H9 (cell line): ENCODE data around the gene KSR1. TPM values are rescaled to one million over a fixed set of nuclear protein-coding genes. Genes with fewer than 3 reads are reported as not detected.

Experiments used
- DNase-seq: peaks from one replicate; pipeline ENCODE4 v3.0.0-alpha.2; 2017
- H2AFZ ChIP-seq: one replicate; pipeline ENCODE4 v1.6.1; 2013; ENCODE audit warnings: mild to moderate bottlenecking, low read length, control low read depth, moderate library complexity
- H2AK5ac ChIP-seq: 2 replicates; pipeline ENCODE4 v1.6.1; 2013; ENCODE audit warnings: low read length, control low read depth, mixed read lengths; ENCODE audit not compliant: insufficient read length
- H2BK120ac ChIP-seq: one replicate; pipeline ENCODE4 v1.6.1; 2013; ENCODE audit warnings: low read depth, mild to moderate bottlenecking, low read length, control low read depth, inconsistent platforms; ENCODE audit not compliant: poor library complexity, severe bottlenecking
- H2BK12ac ChIP-seq: 2 replicates; pipeline ENCODE4 v1.6.1; 2013; ENCODE audit warnings: low read length, control low read depth, mixed read lengths, low read depth; ENCODE audit not compliant: insufficient read length
- H2BK15ac ChIP-seq: 2 replicates; pipeline ENCODE4 v1.6.1; 2013; ENCODE audit warnings: low read depth, low read length, control low read depth
- H2BK20ac ChIP-seq: one replicate; pipeline ENCODE4 v1.6.1; 2013; ENCODE audit warnings: low read depth, mild to moderate bottlenecking, low read length, control low read depth, inconsistent platforms; ENCODE audit not compliant: poor library complexity, severe bottlenecking
- H2BK5ac ChIP-seq: 2 replicates; pipeline ENCODE4 v1.6.1; 2013; ENCODE audit warnings: low read length, control low read depth, mixed read lengths; ENCODE audit not compliant: insufficient read length
- H3K14ac ChIP-seq: 2 replicates; pipeline ENCODE4 v1.6.1; 2013; ENCODE audit warnings: low read length, control low read depth; ENCODE audit not compliant: insufficient read depth
- H3K18ac ChIP-seq: 2 replicates; pipeline ENCODE4 v1.6.1; 2013; ENCODE audit warnings: low read depth, mild to moderate bottlenecking, mixed read lengths, low read length, control low read depth; ENCODE audit not compliant: insufficient read length
- H3K23ac ChIP-seq: 2 replicates; pipeline ENCODE4 v1.6.1; 2013; ENCODE audit warnings: low read length, control low read depth, mixed read lengths, low read depth; ENCODE audit not compliant: insufficient read length
- H3K23me2 ChIP-seq: 2 replicates; pipeline ENCODE4 v1.6.1; 2013; ENCODE audit warnings: low read depth, mild to moderate bottlenecking, mixed read lengths, low read length, control low read depth; ENCODE audit not compliant: insufficient read length, poor library complexity, severe bottlenecking
- H3K27ac ChIP-seq: 2 replicates; pipeline ENCODE4 v1.5.1; 2013; ENCODE audit warnings: low read length, control low read depth, mixed read lengths, low read depth; ENCODE audit not compliant: insufficient read length
- H3K27me3 ChIP-seq: 2 replicates; pipeline ENCODE4 v1.6.1; 2013; ENCODE audit warnings: low read length, control low read depth, inconsistent platforms; ENCODE audit not compliant: insufficient read depth
- H3K4ac ChIP-seq: 2 replicates; pipeline ENCODE4 v1.6.1; 2013; ENCODE audit warnings: low read depth, mild to moderate bottlenecking, control low read depth, inconsistent platforms, low read length, moderate library complexity
- H3K4me1 ChIP-seq: 2 replicates; pipeline ENCODE4 v1.6.1; 2013; ENCODE audit warnings: low read length, control low read depth, inconsistent platforms; ENCODE audit not compliant: insufficient read depth
- H3K4me2 ChIP-seq: 2 replicates; pipeline ENCODE4 v1.6.1; 2013; ENCODE audit warnings: low read length, control low read depth, mixed read lengths; ENCODE audit not compliant: insufficient read length, insufficient read depth
- H3K56ac ChIP-seq: 2 replicates; pipeline ENCODE4 v1.6.1; 2013; ENCODE audit warnings: low read depth, mild to moderate bottlenecking, mixed read lengths, low read length, control low read depth; ENCODE audit not compliant: insufficient read length
- H3K79me1 ChIP-seq: 2 replicates; pipeline ENCODE4 v1.6.1; 2013; ENCODE audit warnings: low read depth, mild to moderate bottlenecking, moderate library complexity, low read length, control low read depth, inconsistent platforms; ENCODE audit not compliant: insufficient read depth, poor library complexity, severe bottlenecking
- H3K79me2 ChIP-seq: 2 replicates; pipeline ENCODE4 v1.6.1; 2013; ENCODE audit warnings: low read length, control low read depth, inconsistent platforms; ENCODE audit not compliant: insufficient read depth
- H3K9ac ChIP-seq: 2 replicates; pipeline ENCODE4 v1.6.1; 2013; ENCODE audit warnings: low read length, control low read depth, mixed read lengths; ENCODE audit not compliant: insufficient read length; ENCODE audit errors: extremely low read depth
- H3K9me3 ChIP-seq: one replicate; pipeline ENCODE4 v1.6.1; 2013; ENCODE audit warnings: low read depth, low read length, inconsistent platforms; ENCODE audit not compliant: control insufficient read depth
- H3T11ph ChIP-seq: one replicate; pipeline ENCODE4 v1.6.1; 2013; ENCODE audit warnings: mild to moderate bottlenecking, low read length, control low read depth, inconsistent platforms
- H4K20me1 ChIP-seq: one replicate; pipeline ENCODE4 v1.6.1; 2013; ENCODE audit not compliant: control insufficient read depth, insufficient read length, insufficient read depth
- H4K5ac ChIP-seq: 2 replicates; pipeline ENCODE4 v1.6.1; 2013; ENCODE audit warnings: low read depth, mild to moderate bottlenecking, mixed read lengths, low read length, control low read depth; ENCODE audit not compliant: insufficient read length
- H4K8ac ChIP-seq: replicated peaks from 2 replicates; pipeline ENCODE4 v1.6.1; 2013; ENCODE audit warnings: low read length, control low read depth, mixed read lengths, low read depth; ENCODE audit not compliant: insufficient read length
- H4K91ac ChIP-seq: 2 replicates; pipeline ENCODE4 v1.6.1; 2013; ENCODE audit warnings: low read depth, mild to moderate bottlenecking, moderate library complexity, mixed read lengths, low read length, control low read depth; ENCODE audit not compliant: insufficient read length
- H3K27ac Mint-ChIP-seq, 3 experiments: 2 replicates in 2 of 3; 3 replicates in 1 of 3; pipeline ENCODE4 v1.8.0; 2020 to 2021; ENCODE audit warnings: mixed read lengths in 3 of 3, mild to moderate bottlenecking in 1 of 3, moderate library complexity in 1 of 3
- H3K27me3 Mint-ChIP-seq: 2 replicates; pipeline ENCODE4 v1.8.0; 2021; ENCODE audit warnings: low read depth, mild to moderate bottlenecking, moderate library complexity, mixed read lengths
- H3K36me3 Mint-ChIP-seq, 3 experiments: 2 replicates in 2 of 3; 3 replicates in 1 of 3; pipeline ENCODE4 v1.8.0; 2020 to 2021; ENCODE audit warnings: low read depth in 3 of 3, mixed read lengths in 3 of 3; ENCODE audit not compliant: insufficient read depth in 1 of 3
- H3K4me1 Mint-ChIP-seq, 2 experiments: 2 replicates each; pipeline ENCODE4 v1.8.0; 2020; ENCODE audit warnings: mixed read lengths in 2 of 2
- H3K4me3 Mint-ChIP-seq, 2 experiments: 2 replicates in 1 of 2; 3 replicates in 1 of 2; pipeline ENCODE4 v1.8.0; 2020 to 2021; ENCODE audit warnings: mild to moderate bottlenecking in 2 of 2, mixed read lengths in 2 of 2, moderate library complexity in 1 of 2
- H3K9me3 Mint-ChIP-seq, 2 experiments: 2 replicates in 1 of 2; 3 replicates in 1 of 2; pipeline ENCODE4 v1.8.0; 2020; ENCODE audit warnings: mild to moderate bottlenecking in 2 of 2, mixed read lengths in 2 of 2, moderate library complexity in 1 of 2
- CTCF ChIP-seq: fragments of 200-600 bp; sonication (generic); conservative IDR thresholded peaks from 3 replicates; pipeline ENCODE4 v1.8.0; 2021; ENCODE audit warnings: antibody characterized with exemption, mild to moderate bottlenecking
- WGBS: extraction: QIAGEN DNeasy Blood & Tissue Kit; methylation state at CpG from one replicate; pipeline ENCODE4 v1.1.7; 2013; ENCODE audit warnings: missing lambda C conversion rate, low lambda C conversion rate, mixed read lengths; ENCODE audit not compliant: insufficient read length; ENCODE audit errors: extremely low coverage; 5-methylcytosine and 5-hydroxymethylcytosine counted together
- total RNA-seq: library from RNA; stranded (reverse); gene quantifications from 2 replicates; pipeline ENCODE4 v1.2.1, GENCODE V29; 2021

Gene KSR1
- total RNA-seq, 1 experiment from 2014 or later = 44.9 TPM

- no peak overlapping the region for H2AFZ ChIP-seq
- H2BK5ac ChIP-seq = no peak overlapping the region
- H3K18ac ChIP-seq = no peak overlapping the region
- no peak overlapping the region for H3K9ac ChIP-seq
- no peaks in the 10 kb centered on the region for H3K79me1 ChIP-seq
- Mint-ChIP-seq H3K36me3 (no peaks in the 10 kb centered on the region), H3K4me1 (no peaks in the 10 kb centered on the region), H3K9me3 (no peaks in the 10 kb centered on the region; a peak in 1 of 5 replicates), H3K4me3 (no peak overlapping the region), H3K27ac (no peak overlapping the region), H3K27me3 (peaks cover 1% of the 10 kb centered on the region)
- H3K27ac ChIP-seq = no peak overlapping the region
- no peak overlapping the region for H2AK5ac ChIP-seq
- H2BK20ac ChIP-seq = no peak overlapping the region
- no peaks in the 10 kb centered on the region for H3K23me2 ChIP-seq
- DNase-seq = no peak
- H2BK15ac ChIP-seq = no peak overlapping the region
- H3K9me3 ChIP-seq = no peaks in the 10 kb centered on the region
- no peak overlapping the region for H3K23ac ChIP-seq
- H2BK120ac ChIP-seq = no peak overlapping the region
- no CpG with 5 or more reads among the region's 10 CpGs for WGBS
- no peaks in the 10 kb centered on the region for H3K4me1 ChIP-seq
- H3K56ac ChIP-seq = no peak overlapping the region
- H2BK12ac ChIP-seq = no peak overlapping the region
- no peak overlapping the region for H3T11ph ChIP-seq
- H3K4me2 ChIP-seq = no peak overlapping the region
- no peak overlapping the region for H3K4ac ChIP-seq
- no peak overlapping the region for H4K8ac ChIP-seq
- no peak overlapping the region for H3K14ac ChIP-seq
- TF ChIP-seq CTCF = no peak
- no peaks in the 10 kb centered on the region for H3K79me2 ChIP-seq
- H3K27me3 ChIP-seq = no peaks in the 10 kb centered on the region
- H4K20me1 ChIP-seq = no peaks in the 10 kb centered on the region
- H4K91ac ChIP-seq = no peak overlapping the region
- H4K5ac ChIP-seq = no peak overlapping the region
Measured at GRCh38 chr17:27438348-27438998, 17.8 kb upstream of the KSR1 start.
